ENCODE measurements around the gene SPRYD3. TPM values are rescaled to one million over a fixed set of nuclear protein-coding genes. Genes with fewer than 3 reads are reported as not detected.

Gene SPRYD3
- total RNA-seq, 1 experiment from 2014 or later: 18.5 TPM

DNA sequence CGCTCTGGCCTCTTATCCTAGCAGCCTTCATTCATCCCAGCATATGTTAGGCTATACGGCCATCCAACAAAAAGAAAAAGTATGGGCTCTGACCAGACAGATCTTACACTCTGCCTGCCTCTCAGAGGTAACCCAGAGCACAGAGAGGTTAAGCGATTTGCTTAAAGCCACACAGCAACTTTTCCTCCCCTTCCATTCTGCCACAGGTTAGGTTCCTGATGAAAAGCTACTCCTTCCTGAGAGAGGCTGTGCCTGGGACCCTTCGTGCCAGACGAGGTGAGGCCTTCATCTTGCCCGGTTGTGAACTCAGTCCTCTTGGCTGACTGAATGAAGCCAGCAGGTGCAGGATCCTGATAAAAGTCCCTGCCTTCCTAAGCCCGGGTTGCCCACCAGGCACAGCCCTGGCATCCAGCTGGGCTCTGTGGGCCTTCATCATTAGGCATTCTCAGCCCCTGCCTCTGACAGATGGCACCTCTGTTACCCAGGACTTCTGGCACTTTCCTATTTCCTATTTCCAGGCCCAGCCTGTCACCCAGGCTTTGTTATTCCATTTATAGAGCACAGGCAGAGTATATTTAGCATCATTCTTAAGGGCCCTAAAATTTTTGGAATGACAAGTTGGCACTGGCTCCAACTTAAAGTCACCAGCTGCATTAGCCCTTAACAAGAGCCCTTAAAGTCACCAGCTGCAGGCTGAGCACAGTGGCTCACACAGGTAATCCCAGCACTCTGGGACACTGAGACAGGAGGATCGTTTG is 36.9 kb upstream of the SPRYD3 start:
- intact Hi-C loops (cut with micrococcal nuclease): no loop called here
- no peak overlapping the region for H3K4me2 ChIP-seq (ENCODE audit: low read length)
- no peaks in the 10 kb centered on the region for H3K9me2 ChIP-seq (replicated peaks; ENCODE audit: low read length)
- H2AFZ ChIP-seq (ENCODE audit: low read length): no peak overlapping the region
- H3K27ac ChIP-seq (ENCODE audit: low read length): no peak overlapping the region
- no peaks in the 10 kb centered on the region for H3F3A ChIP-seq (ENCODE audit: low read length, unreplicated experiment)
- H3K9ac ChIP-seq (ENCODE audit: low read length): no peak overlapping the region
- BruUV-seq (replicated peaks): no TSS peak
- no peaks in the 10 kb centered on the region for H4K20me1 ChIP-seq (ENCODE audit: low read length)
- no peaks in the 10 kb centered on the region for H3K9me3 ChIP-seq (ENCODE audit: low read length)
- no peaks in the 10 kb centered on the region for H3K36me3 ChIP-seq (ENCODE audit: low read depth, low read length)
- POLR2A ChIA-PET (ENCODE audit: unreplicated experiment): no interaction called here
- DNase-seq (no peak), ATAC-seq (no peak)
- CTCF ChIA-PET: no interaction called here
- TF ChIP-seq EZH2phosphoT487 (IDR thresholded peaks at IDR 0.05; ENCODE audit: borderline replicate concordance, low read length) (no peak), EZH2 (IDR thresholded peaks at IDR 0.05; ENCODE audit: low read length, unreplicated experiment) (no peak)
- TF ChIP-seq, protein P1, sequence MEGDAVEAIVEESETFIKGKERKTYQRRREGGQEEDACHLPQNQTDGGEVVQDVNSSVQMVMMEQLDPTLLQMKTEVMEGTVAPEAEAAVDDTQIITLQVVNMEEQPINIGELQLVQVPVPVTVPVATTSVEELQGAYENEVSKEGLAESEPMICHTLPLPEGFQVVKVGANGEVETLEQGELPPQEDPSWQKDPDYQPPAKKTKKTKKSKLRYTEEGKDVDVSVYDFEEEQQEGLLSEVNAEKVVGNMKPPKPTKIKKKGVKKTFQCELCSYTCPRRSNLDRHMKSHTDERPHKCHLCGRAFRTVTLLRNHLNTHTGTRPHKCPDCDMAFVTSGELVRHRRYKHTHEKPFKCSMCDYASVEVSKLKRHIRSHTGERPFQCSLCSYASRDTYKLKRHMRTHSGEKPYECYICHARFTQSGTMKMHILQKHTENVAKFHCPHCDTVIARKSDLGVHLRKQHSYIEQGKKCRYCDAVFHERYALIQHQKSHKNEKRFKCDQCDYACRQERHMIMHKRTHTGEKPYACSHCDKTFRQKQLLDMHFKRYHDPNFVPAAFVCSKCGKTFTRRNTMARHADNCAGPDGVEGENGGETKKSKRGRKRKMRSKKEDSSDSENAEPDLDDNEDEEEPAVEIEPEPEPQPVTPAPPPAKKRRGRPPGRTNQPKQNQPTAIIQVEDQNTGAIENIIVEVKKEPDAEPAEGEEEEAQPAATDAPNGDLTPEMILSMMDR (conservative IDR thresholded peaks at IDR 0.05; ENCODE audit: low read depth, low read length): no peak
- H3K4me1 ChIP-seq (ENCODE audit: insufficient read depth, low read length): no peaks in the 10 kb centered on the region
- H3K4me3 ChIP-seq (ENCODE audit: low read length): no peak overlapping the region
- H3K79me2 ChIP-seq (ENCODE audit: low read length): no peaks in the 10 kb centered on the region
- H3K27me3 ChIP-seq (ENCODE audit: low read length): no peaks in the 10 kb centered on the region

DNA sequence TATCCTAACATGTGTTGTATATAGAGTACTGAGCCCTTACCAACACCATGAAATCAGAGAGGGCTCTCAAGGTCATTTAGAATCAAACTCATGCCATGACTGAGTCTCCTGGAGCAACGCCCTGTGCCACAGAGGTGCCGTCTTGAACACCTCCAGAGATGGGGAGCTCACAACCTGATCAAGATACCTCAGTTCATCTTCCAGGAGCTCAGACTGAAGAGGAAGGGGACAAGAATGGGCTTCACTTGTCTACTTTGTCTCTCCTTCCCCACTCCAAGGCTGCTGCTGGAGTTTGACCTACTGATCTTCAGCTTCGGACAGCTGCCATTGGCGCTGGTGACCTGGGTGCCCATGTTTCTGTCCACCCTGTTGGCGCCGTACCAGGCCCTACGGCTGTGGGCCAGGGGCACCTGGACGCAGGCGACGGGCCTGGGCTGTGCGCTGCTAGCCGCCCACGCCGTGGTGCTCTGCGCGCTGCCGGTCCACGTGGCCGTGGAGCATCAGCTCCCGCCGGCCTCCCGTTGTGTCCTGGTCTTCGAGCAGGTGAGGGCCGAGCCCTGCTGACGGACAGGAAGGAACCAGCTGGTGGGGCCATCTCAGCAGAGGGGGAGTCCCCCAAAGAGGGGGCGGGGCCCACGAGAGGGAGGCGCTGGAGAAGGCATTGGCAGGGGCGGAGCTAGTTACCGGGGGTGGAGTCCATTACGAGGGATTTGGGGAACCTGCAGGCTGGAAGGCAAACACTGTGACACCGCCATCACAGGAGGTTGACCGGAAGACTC is 36.1 kb upstream of the SPRYD3 start:
- H3K4me3 ChIP-seq (ENCODE audit: low read length): no peak overlapping the region
- DNase-seq (no peak), ATAC-seq (no peak)
- POLR2A ChIA-PET (ENCODE audit: unreplicated experiment): no interaction called here
- H3K9me3 ChIP-seq (ENCODE audit: low read length): no peaks in the 10 kb centered on the region
- no peak overlapping the region for H3K4me2 ChIP-seq (ENCODE audit: low read length)
- no peak overlapping the region for H2AFZ ChIP-seq (ENCODE audit: low read length)
- no peak overlapping the region for H3K9ac ChIP-seq (ENCODE audit: low read length)
- no peaks in the 10 kb centered on the region for H3K4me1 ChIP-seq (ENCODE audit: insufficient read depth, low read length)
- no peaks in the 10 kb centered on the region for H3K9me2 ChIP-seq (replicated peaks; ENCODE audit: low read length)
- H3K79me2 ChIP-seq (ENCODE audit: low read length): no peaks in the 10 kb centered on the region
- H3F3A ChIP-seq (ENCODE audit: low read length, unreplicated experiment): no peaks in the 10 kb centered on the region
- intact Hi-C loops (cut with micrococcal nuclease): no loop called here
- TF ChIP-seq, protein P1 (conservative IDR thresholded peaks at IDR 0.05; ENCODE audit: low read depth, low read length): no peak
- TF ChIP-seq EZH2 (IDR thresholded peaks at IDR 0.05; ENCODE audit: low read length, unreplicated experiment) (no peak), EZH2phosphoT487 (IDR thresholded peaks at IDR 0.05; ENCODE audit: borderline replicate concordance, low read length) (no peak)
- CTCF ChIA-PET: no interaction called here
- H3K36me3 ChIP-seq (ENCODE audit: low read depth, low read length): no peaks in the 10 kb centered on the region
- H4K20me1 ChIP-seq (ENCODE audit: low read length): no peaks in the 10 kb centered on the region
- no peak overlapping the region for H3K27ac ChIP-seq (ENCODE audit: low read length)
- H3K27me3 ChIP-seq (ENCODE audit: low read length): no peaks in the 10 kb centered on the region
- BruUV-seq (replicated peaks): no TSS peak

DNA sequence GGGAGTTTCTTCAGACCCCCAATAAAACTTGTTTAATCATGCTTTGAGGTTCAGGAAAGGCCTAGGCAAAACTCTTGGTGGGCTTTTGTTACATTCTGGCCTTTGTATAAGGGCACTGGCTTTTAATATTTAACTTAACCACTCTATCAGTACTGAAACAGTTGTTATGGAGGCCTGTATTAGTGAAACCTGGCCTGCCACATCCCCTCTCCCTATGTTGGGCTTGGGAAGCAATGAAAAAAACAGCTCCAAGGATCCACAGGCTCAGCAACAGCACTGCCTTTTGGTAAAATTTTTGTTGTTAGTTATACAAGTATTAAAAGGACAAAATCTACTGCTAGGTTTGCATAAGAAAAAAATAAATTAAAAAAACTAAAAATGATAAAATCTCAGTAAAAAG is 34.8 kb upstream of the SPRYD3 start:
- Histone ChIP-seq H3K9ac (ENCODE audit: low read length) (no peak overlapping the region), H3K9me2 (replicated peaks; ENCODE audit: low read length) (no peaks in the 10 kb centered on the region), H4K20me1 (ENCODE audit: low read length) (no peaks in the 10 kb centered on the region), H3K36me3 (ENCODE audit: low read depth, low read length) (no peaks in the 10 kb centered on the region), H3K9me3 (ENCODE audit: low read length) (no peaks in the 10 kb centered on the region), H2AFZ (ENCODE audit: low read length) (no peak overlapping the region), H3K79me2 (ENCODE audit: low read length) (no peaks in the 10 kb centered on the region), H3F3A (ENCODE audit: low read length, unreplicated experiment) (no peaks in the 10 kb centered on the region), H3K4me2 (ENCODE audit: low read length) (no peak overlapping the region), H3K4me3 (ENCODE audit: low read length) (no peak overlapping the region), H3K4me1 (ENCODE audit: insufficient read depth, low read length) (no peaks in the 10 kb centered on the region), H3K27me3 (ENCODE audit: low read length) (no peaks in the 10 kb centered on the region), H3K27ac (ENCODE audit: low read length) (no peak overlapping the region)
- ATAC-seq (no peak), DNase-seq (no peak)
- intact Hi-C loops (cut with micrococcal nuclease): no loop called here
- CTCF ChIA-PET: no interaction called here
- BruUV-seq (replicated peaks): no TSS peak
- TF ChIP-seq, protein P1 (conservative IDR thresholded peaks at IDR 0.05; ENCODE audit: low read depth, low read length): no peak
- TF ChIP-seq EZH2 (IDR thresholded peaks at IDR 0.05; ENCODE audit: low read length, unreplicated experiment): no peak
- no peak for TF ChIP-seq EZH2phosphoT487 (IDR thresholded peaks at IDR 0.05; ENCODE audit: borderline replicate concordance, low read length)
- POLR2A ChIA-PET (ENCODE audit: unreplicated experiment): no interaction called here

All from PC-3 (cell line).